Astrocyte of the cerebellum (primary cell): ENCODE measurements around the gene ADAMTS16.
"Not testable (repeated sequence)": the region's sequence is repeated elsewhere in the genome, so short reads cannot be mapped to it uniquely, and the experiment has no call there.

ENCODE experiments used
- DNase-seq: peaks from one replicate; pipeline ENCODE4 v3.0.0-alpha.2; 2011; ENCODE audit warnings: low read depth
- H3K4me3 ChIP-seq: 2 replicates; pipeline ENCODE4 v1.5.1; 2011; ENCODE audit warnings: mild to moderate bottlenecking, low read depth, low read length, moderate library complexity
- in situ Hi-C: cut with HindIII; loops from 2 replicates; pipeline ENCODE4 v1.10.0; 2017; ENCODE audit warnings: low sequenced_read_pairs
- TF ChIP-seq, protein P1 (sequence below): IDR thresholded peaks from 2 replicates; pipeline ENCODE4 v1.5.1; 2012; ENCODE audit warnings: low read length, low read depth, moderate library complexity, mild to moderate bottlenecking; ENCODE audit errors: missing control alignments

The ADAMTS16 gene

DNA sequence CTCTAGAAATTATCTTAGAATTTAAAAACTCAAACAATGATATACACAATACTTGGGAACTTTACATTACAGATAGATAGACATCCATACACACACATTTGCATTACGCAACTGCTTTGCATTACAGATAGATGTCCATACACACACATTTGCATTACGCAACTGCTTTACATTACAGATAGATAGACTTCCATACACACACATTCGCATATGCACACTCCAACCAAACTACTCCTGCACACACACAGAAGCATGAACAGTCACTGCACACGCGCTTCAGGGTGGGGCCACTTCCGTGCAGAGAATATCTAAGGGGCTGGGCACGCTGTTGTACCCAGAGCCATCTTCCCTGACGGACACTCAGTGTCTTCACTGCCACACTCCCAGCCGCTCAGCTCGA is 7.9 kb upstream of the ADAMTS16 start:
- TF ChIP-seq, protein P1, sequence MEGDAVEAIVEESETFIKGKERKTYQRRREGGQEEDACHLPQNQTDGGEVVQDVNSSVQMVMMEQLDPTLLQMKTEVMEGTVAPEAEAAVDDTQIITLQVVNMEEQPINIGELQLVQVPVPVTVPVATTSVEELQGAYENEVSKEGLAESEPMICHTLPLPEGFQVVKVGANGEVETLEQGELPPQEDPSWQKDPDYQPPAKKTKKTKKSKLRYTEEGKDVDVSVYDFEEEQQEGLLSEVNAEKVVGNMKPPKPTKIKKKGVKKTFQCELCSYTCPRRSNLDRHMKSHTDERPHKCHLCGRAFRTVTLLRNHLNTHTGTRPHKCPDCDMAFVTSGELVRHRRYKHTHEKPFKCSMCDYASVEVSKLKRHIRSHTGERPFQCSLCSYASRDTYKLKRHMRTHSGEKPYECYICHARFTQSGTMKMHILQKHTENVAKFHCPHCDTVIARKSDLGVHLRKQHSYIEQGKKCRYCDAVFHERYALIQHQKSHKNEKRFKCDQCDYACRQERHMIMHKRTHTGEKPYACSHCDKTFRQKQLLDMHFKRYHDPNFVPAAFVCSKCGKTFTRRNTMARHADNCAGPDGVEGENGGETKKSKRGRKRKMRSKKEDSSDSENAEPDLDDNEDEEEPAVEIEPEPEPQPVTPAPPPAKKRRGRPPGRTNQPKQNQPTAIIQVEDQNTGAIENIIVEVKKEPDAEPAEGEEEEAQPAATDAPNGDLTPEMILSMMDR: no peak
- DNase-seq: no peak
- H3K4me3 ChIP-seq: no peak overlapping the region
- in situ Hi-C loops: no loop called here

DNA sequence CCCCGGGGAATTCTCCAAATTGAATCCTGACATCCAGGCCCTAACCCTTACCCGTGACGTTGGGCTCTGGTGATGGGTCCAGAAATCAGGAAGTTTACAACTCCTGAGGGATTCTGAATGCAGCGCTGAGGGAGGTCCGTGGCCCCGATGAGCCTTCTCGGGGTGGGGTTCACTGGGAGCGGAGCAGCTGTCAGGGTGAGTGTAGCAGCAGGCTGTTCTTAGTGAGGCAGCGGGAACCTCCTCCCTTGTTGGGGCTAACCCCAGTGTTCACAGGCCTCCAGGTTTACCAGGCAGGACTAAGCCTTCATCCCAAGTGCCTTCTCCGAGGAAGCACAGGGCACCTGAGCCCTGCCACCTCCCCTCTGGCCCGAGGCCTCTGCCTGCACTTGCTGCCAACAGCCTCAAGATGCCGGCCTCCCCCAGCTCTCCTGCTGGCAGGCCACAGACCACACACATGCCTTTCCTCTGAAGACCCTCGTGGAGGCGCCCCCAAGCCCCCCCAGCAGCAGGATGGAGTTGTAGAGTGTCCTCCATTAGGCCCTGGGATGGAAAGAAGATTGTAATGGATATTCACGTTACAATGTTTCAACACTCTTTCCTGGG is 7.3 kb upstream of the ADAMTS16 start:
- DNase-seq: no peak
- TF ChIP-seq, protein P1: no peak
- in situ Hi-C loops: no loop called here
- H3K4me3 ChIP-seq: no peak overlapping the region

DNA sequence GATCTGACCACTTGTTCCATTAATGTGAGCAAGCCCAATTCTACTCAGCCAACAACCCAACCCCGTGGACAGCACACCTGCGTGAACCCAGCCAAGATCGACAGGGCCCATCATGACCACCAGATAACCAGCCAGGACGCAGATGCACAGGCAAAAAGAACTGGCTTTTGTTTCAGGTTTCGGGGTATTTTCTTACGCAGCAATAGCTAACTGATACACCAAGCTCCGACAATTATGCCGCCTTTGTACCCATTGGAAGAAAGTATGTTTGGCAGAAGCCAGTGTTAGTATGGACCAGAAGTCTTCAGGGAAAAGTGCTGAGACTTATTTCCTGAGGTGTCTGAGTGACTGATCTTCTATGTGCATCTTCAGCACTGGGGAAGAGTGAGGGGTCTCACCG is 6.0 kb upstream of the ADAMTS16 start:
- H3K4me3 ChIP-seq: no peak overlapping the region
- in situ Hi-C loops: no loop called here
- DNase-seq: no peak
- TF ChIP-seq, protein P1: no peak

DNA sequence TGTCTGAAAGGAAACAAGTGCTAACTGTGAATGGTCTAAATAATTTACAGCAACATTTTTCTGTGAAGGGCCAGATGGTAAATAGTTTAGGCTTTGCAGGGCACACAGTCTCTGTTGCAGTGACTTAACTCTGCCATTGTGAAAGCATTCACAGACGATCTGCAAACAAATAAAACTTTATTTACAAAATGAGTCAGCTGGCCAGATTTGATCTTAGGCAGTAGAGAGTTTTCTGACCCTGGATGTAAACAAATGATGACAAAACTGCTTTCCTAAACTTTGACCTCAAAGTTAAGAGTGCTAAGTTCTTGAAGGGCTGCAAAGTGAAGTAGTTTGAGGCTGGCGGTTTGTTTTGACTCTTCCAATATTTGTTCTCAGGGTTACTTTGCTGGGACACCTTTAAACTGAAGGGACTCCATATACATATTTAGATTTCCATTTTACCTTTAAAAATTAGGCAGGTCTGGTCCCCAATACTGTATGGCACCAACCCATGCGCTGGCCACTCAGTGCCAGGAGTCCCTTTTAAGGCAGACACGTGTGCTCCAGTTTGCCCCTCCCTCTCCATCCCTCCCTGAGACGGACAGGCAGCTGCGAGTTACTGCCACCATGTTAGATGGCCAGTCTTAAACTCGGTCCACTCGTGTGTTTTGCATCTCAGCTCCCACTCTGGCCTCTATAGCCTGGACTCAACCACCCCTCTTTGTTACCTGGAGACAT is 4.0 kb upstream of the ADAMTS16 start:
- H3K4me3 ChIP-seq: no peak overlapping the region
- no peak for DNase-seq
- TF ChIP-seq, protein P1: no peak
- in situ Hi-C loops: no loop called here

DNA sequence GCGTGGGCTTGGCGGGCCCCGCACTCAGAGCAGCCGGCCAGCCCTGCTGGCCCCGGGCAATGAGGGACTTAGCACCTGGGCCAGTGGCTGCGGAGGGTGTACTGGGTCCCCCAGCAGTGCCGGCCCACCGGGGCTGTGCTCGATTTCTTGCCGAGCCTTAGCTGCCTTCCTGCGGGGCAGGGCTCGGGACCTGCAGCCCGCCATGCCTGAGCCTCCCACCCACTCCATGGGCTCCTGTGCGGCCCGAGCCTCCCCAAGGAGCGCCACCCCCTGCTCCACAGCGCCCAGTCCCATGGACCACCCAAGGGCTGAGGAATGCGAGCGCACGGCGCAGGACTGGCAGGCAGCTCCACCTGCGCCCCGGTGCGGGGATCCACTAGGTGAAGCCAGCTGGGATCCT is 2.3 kb upstream of the ADAMTS16 start:
- H3K4me3 ChIP-seq, DNase-seq, in situ Hi-C loops: not testable (repeated sequence)

DNA sequence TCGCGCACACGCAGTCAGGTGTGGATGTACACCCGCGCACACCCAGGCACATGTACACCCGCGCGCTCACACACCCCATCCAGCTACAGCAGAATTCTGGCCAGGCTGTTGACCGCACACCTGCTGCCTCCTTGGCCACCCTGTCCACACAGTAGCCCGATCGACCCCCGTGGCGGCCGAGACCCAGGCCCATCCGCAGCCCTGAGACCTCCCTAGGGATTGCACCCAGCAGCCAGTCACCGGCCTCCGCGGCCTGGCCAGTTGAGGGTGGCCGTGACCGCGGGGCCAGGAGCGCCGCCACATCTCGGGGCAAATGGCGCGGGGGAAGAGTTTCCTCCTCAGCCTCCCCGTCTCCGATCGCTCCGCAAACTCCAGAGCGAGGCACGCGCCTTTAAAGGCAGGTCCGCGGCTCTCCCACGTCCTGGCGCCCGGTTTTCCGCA is 774 bp upstream of the ADAMTS16 start:
- in situ Hi-C loops: no loop called here
- TF ChIP-seq, protein P1: no peak
- no peak for DNase-seq
- H3K4me3 ChIP-seq: peak overlapping the region; percentile 42
